Adipocyte (in vitro differentiated cells): ENCODE measurements around the gene HENMT1.
"Not testable (repeated sequence)": the region's sequence is repeated elsewhere in the genome, so short reads cannot be mapped to it uniquely, and the experiment has no call there.

Experiments
- DNase-seq: peaks from one replicate; pipeline ENCODE4 v3.0.0-alpha.2; 2015; ENCODE audit warnings: low read depth
- H3K27me3 ChIP-seq: replicated peaks from 2 replicates; pipeline ENCODE4 v1.7.0; 2013; ENCODE audit warnings: mild to moderate bottlenecking, low read length, moderate library complexity; ENCODE audit not compliant: control insufficient read depth, insufficient read depth
- H3K36me3 ChIP-seq: 2 replicates; pipeline ENCODE4 v1.7.0; 2013; ENCODE audit warnings: low read length, mild to moderate bottlenecking, moderate library complexity; ENCODE audit not compliant: control insufficient read depth, insufficient read depth, severe bottlenecking
- H3K4me1 ChIP-seq: 2 replicates; pipeline ENCODE4 v1.7.0; 2013; ENCODE audit warnings: mild to moderate bottlenecking, low read length, moderate library complexity; ENCODE audit not compliant: control insufficient read depth, insufficient read depth
- H3K4me3 ChIP-seq: 2 replicates; pipeline ENCODE4 v1.7.0; 2013; ENCODE audit warnings: mild to moderate bottlenecking, low read length, moderate library complexity
- H3K9ac ChIP-seq: 2 replicates; pipeline ENCODE4 v1.7.0; 2013; ENCODE audit warnings: mild to moderate bottlenecking, low read length, moderate library complexity
- H3K9me3 ChIP-seq: 2 replicates; pipeline ENCODE4 v1.7.0; 2013; ENCODE audit warnings: mild to moderate bottlenecking, low read length, moderate library complexity; ENCODE audit not compliant: control insufficient read depth

Gene HENMT1

GRCh38 chr1:108668777-108669176 lies 7.9 kb upstream of the HENMT1 start:
- Histone ChIP-seq H3K4me1 (peaks cover 7% of the 10 kb centered on the region), H3K9me3 (peaks cover 6% of the 10 kb centered on the region), H3K9ac (no peak overlapping the region), H3K36me3 (no peaks in the 10 kb centered on the region), H3K27me3 (no peaks in the 10 kb centered on the region), H3K4me3 (no peak overlapping the region)
- DNase-seq, result no peak

- H3K27me3 ChIP-seq, H3K36me3 ChIP-seq, H3K9me3 ChIP-seq, DNase-seq, H3K4me3 ChIP-seq, H3K9ac ChIP-seq: not testable (repeated sequence)
- peaks cover 12% of the 10 kb centered on the region for H3K4me1 ChIP-seq
Observed at GRCh38 chr1:108667422-108667821, 6.5 kb upstream of the HENMT1 start.

- Histone ChIP-seq H3K27me3 (no peaks in the 10 kb centered on the region), H3K4me3 (no peak overlapping the region), H3K4me1 (peaks cover 16% of the 10 kb centered on the region), H3K36me3 (no peaks in the 10 kb centered on the region), H3K9me3 (no peaks in the 10 kb centered on the region), H3K9ac (no peak overlapping the region)
- no peak for DNase-seq
Observed at GRCh38 chr1:108665771-108666170, 4.9 kb upstream of the HENMT1 start.

DNA sequence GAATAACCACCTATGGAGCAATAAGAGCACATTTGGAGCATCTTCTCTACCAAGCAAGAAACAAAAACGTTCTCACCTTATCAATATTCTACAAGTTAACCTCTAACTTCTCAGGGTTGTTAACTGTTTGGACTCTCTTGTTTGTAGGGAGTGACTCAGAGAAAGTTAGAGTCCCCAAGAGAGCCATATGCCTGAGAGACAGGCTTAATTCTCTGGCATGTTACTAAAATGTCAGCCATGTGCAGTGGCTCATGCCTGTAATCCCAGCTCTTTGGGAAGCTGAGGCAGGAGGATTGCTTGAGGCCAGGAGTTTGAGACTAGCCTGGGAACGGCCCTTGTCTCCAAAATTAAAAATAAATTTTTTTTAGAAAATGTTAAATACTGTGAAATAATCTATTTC lies 4.2 kb upstream of the HENMT1 start:
- no peaks in the 10 kb centered on the region for H3K27me3 ChIP-seq
- peaks cover 10% of the 10 kb centered on the region for H3K4me1 ChIP-seq
- H3K9me3 ChIP-seq, result no peaks in the 10 kb centered on the region
- no peak for DNase-seq
- no peak overlapping the region for H3K9ac ChIP-seq
- H3K36me3 ChIP-seq, result no peaks in the 10 kb centered on the region
- H3K4me3 ChIP-seq, result no peak overlapping the region

- DNase-seq, result no peak
Observed at GRCh38 chr1:108664481-108664880, 3.6 kb upstream of the HENMT1 start.

DNA sequence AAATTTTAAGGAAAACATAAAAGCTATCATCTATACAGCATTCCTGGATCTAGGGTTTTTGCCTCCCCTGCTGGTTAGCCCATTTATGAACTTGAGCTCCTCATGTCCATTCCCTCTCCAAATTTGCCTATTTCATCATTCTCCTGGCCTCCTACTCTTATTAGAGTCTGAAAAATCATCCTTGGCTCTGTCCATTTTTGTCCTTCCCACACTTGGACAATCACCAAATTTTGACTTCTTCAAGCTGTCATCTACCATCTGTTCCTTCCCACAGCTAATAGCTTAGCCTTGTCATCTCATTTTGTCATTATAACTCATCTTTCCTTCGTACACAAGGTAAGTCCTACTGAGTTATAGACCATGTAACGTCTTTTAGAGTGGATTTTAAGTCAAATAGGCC lies 2.2 kb upstream of the HENMT1 start:
- H3K27me3 ChIP-seq, result no peaks in the 10 kb centered on the region
- no peaks in the 10 kb centered on the region for H3K9me3 ChIP-seq
- DNase-seq, result no peak
- no peak overlapping the region for H3K9ac ChIP-seq
- H3K36me3 ChIP-seq, result no peaks in the 10 kb centered on the region
- no peak overlapping the region for H3K4me3 ChIP-seq
- peaks cover 9% of the 10 kb centered on the region for H3K4me1 ChIP-seq

More at GRCh38 chr1:108664481-108664880, 3.6 kb upstream of the HENMT1 start:
- Histone ChIP-seq H3K9ac (no peak overlapping the region), H3K36me3 (no peaks in the 10 kb centered on the region), H3K9me3 (no peaks in the 10 kb centered on the region), H3K4me1 (peaks cover 9% of the 10 kb centered on the region), H3K4me3 (no peak overlapping the region), H3K27me3 (no peaks in the 10 kb centered on the region)

- Histone ChIP-seq H3K27me3 (no peaks in the 10 kb centered on the region), H3K4me1 (peaks cover 4% of the 10 kb centered on the region), H3K9ac (no peak overlapping the region), H3K4me3 (no peak overlapping the region), H3K36me3 (no peaks in the 10 kb centered on the region), H3K9me3 (no peaks in the 10 kb centered on the region)
- DNase-seq, result no peak
Observed at GRCh38 chr1:108657356-108658080, 3.4 kb downstream of the HENMT1 start.

- Histone ChIP-seq H3K27me3 (no peaks in the 10 kb centered on the region), H3K9me3 (no peaks in the 10 kb centered on the region), H3K4me1 (no peaks in the 10 kb centered on the region), H3K9ac (no peak overlapping the region), H3K36me3 (no peaks in the 10 kb centered on the region), H3K4me3 (no peak overlapping the region)
- no peak for DNase-seq
Observed at GRCh38 chr1:108653431-108654105, 7.3 kb downstream of the HENMT1 start.

- peaks cover 35% of the 10 kb centered on the region for H3K4me1 ChIP-seq
- H3K27me3 ChIP-seq, result no peaks in the 10 kb centered on the region
- H3K9ac ChIP-seq, result peak overlapping the region; percentile 25
- H3K9me3 ChIP-seq, result no peaks in the 10 kb centered on the region
- H3K36me3 ChIP-seq, result no peaks in the 10 kb centered on the region
- DNase-seq, result peak; percentile 74
- peak overlapping the region; percentile 20 for H3K4me3 ChIP-seq
Observed at GRCh38 chr1:108646648-108647269, 14.1 kb downstream of the HENMT1 start.

DNA sequence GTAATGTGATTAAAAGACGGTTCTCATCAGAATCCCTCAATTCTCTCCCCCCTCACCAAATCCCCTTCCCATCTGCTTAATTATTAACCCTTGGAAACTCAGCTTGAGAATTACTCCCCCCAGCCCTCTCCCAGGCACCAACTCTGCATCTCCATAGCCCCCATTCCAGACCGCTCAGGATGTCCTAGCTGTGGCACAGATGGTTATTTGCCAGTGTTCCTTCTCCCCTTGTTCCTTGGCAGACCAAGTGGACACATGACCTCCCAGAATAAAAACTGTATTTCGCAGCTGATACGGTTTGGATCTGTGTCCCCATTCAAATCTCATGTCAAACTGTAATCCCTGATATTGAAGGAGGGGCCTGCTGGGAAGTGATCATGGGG lies 14.6 kb downstream of the HENMT1 start:
- peak overlapping the region; percentile 20 for H3K4me3 ChIP-seq
- no peaks in the 10 kb centered on the region for H3K36me3 ChIP-seq
- no peak for DNase-seq
- no peaks in the 10 kb centered on the region for H3K27me3 ChIP-seq
- H3K9ac ChIP-seq, result peak overlapping the region; percentile 25
- H3K9me3 ChIP-seq, result no peaks in the 10 kb centered on the region
- peaks cover 35% of the 10 kb centered on the region for H3K4me1 ChIP-seq

GRCh38 chr1:108645564-108646184 lies 15.2 kb downstream of the HENMT1 start:
- peaks cover 35% of the 10 kb centered on the region for H3K4me1 ChIP-seq
- no peaks in the 10 kb centered on the region for H3K36me3 ChIP-seq
- no peak for DNase-seq
- no peaks in the 10 kb centered on the region for H3K27me3 ChIP-seq
- H3K9me3 ChIP-seq, result no peaks in the 10 kb centered on the region
- H3K9ac ChIP-seq, result no peak overlapping the region
- H3K4me3 ChIP-seq, result no peak overlapping the region
